HG03097 (cell line): ENCODE measurements around the gene ST3GAL2.
"Not testable (repeated sequence)": the region's sequence is repeated elsewhere in the genome, so short reads cannot be mapped to it uniquely, and the experiment has no call there.

Experiments
- ATAC-seq: cut with Tn5 transposase; IDR thresholded peaks from one replicate; pipeline ENCODE4 v1.9.1; 2021; ENCODE audit not compliant: unreplicated experiment, low FRiP score

Gene ST3GAL2

DNA sequence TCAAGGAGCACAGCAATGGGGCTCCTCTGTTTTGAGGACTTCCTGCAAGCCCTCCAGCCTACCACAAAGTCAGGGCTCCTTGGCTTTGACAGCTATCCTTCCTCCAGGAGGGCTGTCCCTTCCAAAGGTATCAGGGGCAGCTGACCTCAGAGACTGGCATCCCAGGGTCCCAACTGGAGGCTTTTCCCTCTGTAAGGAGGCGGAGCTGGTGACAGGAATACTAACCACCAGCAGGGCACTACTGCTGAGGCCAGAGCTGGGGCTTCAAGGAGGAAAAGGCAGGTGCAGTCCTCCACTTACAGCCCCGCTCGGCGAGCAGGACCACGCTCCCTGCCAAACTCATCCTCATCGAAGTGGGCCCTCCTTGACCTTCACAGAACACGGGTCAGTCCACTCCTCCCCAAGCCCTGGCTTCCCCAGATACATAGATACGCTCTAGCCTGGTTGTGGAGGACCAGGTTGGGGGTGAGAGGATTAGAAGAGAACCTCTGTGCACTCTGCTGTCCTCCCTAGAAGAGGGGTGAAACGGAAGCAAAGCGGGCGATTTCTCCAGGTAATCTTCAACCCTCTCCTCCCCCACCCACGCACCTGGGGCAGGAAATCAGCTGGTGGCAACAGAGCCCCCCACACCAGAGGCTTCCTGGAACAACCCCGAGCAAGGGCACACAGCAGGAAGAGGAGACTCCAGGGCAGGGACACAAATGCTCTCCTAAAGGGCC is 20.5 kb downstream of the ST3GAL2 start:
- no peak for ATAC-seq

DNA sequence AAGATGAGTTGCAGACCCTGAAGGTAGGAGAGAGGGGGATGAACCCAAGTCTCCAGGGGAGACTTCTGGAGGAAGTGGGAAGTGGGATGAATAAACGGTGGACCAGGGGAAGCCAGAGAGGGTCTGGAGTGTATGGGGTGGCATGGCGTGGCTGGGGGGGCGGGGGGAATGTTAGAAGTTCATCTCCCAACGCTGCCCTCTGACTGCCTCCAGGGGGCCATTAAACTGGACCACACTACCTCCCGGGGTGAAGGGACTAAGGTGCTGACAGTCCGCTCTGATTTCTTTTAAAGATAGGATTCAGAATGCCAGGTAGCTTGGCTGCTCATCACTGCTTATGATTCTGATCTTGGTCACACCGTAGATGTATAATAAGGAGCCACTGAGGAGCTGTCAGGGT is 21.2 kb downstream of the ST3GAL2 start:
- ATAC-seq = no peak

DNA sequence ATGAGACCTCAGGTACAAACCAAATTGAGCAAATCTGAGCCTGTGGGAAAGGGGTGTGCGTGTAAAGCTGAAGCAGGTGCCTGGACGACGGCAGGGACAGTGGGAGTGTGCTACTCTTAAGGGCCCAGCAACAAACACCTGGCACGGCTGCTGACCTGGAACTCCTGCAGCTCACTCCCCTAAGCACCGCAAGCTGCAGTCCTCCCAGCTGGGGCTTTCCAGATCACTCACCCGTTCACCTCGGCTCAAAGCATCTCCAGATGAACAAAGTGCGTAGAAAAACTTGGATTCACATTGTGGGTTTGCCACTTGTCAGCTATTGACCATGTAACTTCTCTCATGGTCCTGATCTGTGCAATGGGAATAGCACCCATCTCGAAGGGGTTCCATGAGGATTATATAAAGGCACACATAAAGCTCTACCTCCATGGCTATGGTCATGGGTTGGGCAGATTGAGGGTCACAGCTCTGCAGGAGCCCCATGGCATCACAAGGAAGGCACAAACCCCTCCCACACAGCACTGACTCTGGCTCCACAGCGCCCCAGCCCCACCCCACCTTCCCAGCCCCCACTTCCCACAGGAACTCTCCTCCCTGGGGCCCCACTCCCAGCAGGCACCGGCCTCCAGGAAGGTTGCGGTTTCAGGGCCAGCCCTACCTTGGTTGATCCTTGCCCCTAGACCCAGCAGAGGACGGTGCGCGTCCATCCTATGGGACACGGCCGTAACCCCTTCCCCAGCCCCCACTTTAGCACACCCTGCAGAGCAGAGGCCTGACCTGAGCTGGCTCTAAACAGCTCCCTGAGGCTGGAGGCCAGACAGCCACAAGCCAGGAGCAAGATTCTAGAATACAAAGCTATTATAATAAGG is 21.9 kb downstream of the ST3GAL2 start:
- ATAC-seq = no peak

DNA sequence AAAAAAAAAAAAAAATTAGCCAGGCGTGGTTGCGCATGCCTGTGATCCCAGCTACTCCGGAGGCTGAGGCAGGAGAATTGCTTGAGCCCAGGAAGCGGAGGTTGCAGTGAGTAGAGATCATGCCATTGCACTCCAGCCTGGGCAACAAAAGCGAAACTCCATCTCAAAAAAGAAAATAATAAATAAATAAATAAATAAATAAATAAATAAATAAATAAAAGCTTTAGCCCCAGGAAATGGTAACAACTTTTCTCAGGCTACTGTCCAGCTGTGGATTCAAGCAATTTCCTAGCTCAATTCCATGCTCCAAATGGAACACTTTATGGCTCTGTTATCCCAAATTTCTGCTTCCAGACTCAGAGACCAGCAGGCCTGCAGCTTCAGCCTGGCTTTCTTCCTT is 25.3 kb downstream of the ST3GAL2 start:
- not testable (repeated sequence) for ATAC-seq

DNA sequence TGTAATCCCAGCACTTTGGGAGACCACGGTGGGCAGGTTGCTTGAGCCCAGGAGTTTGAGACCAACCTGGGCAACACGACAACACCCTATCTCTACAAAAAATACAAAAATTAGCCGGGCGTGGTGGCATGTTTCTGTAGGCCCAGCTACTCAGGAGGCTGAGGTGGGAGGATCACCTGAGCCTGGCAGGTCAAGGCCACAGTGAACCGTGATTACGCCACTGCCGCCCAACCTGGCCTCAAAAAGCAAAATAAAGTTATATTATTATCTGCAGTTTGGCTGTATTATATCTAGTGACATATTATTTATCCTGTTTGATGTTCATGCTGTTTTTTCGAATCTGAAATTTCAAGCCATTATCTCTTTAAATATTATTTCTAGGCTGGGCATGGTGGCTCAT is 26.5 kb downstream of the ST3GAL2 start:
- no peak for ATAC-seq

DNA sequence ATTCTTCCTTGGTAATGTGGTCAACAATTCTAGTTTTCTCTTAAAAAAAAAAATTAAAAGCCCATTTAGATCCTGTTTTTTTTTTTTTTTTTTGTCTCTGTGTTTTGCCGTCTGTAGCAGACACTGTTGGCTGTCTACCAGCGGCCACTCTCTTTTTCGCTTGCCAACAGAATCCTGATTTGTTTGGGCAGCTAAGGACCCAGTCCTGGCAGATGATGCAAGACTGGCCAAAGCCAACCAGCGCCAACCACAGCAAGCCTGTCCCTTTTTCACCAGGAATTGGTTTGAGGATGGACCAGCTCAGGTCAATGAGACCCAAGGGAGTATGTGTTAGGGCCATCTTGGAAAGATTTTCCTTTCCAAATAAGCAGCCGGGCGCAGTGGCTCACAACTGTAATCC is 28.2 kb downstream of the ST3GAL2 start:
- ATAC-seq = no peak

DNA sequence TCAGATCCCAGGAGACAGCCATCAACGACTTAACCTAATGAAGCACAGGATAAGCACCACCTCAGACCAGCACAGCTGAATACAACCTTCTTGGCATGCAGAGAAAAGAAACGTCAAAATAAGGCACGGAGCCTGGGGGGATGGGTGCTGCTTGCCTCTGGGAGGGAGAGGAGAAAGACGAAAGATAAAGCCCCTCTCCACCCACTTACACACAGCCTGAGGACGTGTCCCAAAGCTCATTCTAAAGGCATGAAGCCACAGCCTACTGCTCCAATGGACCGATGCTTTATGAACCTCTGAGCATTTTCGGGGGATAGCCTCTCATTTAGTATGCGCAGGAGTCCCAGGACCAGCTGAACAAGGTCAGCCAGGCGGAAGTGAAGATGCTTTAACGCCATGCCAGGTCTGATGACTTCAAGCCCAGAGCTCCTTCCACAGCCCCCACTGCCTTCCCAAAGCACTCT is 31.1 kb downstream of the ST3GAL2 start:
- no peak for ATAC-seq

DNA sequence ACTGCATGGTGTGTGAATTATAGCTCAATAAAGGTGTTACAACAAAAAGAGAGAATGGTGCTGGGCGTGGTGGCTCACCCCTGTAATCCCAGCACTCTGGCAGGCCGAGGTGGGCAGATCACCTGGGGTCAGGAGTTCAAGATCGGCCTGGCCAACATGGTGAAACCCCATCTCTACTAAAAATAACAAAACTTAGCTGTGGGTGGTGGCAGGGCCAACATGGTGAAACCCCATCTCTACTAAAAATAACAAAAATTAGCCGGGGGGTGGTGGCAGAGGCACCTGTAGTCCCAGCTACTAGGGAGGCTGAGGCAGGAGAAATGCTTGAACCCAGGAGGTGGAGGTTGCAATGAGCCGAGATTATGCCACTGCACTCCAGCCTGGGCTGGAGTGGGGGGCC is 32.8 kb downstream of the ST3GAL2 start:
- ATAC-seq = not testable (repeated sequence)

DNA sequence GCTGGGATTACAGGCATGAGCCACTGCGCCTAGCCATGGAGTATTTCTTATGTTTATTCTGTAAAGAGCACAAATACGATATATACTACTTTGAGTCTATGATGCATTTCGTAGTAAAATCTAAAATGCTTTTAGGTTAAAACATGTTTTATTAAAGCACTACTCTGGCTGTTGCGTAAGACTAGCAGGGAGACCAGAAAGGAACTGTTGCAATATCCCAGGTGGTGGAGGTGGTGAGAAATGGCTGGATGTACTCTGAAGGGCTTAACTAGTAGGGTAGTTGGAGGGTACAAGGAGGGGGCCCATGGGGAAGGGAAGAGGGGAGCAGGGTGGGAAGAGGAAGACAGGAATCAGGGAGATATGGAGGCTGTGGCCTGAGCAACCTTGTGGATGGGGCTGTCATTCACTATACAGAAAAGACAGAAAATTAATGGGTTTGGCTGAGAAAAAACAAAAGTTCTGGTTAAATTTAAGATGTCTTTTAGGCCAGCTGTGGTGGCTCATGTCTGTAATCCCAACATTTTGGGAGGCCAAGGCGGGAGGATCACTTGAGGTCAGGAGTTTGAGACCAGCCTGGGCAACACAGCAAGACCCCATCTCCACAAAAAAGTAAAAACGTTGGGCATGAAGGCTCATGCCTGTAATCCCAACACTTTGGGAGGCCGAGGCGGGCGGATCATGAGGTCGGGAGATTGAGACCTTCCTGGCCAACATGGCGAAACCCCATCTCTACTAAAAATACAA is 35.8 kb downstream of the ST3GAL2 start:
- ATAC-seq = no peak

DNA sequence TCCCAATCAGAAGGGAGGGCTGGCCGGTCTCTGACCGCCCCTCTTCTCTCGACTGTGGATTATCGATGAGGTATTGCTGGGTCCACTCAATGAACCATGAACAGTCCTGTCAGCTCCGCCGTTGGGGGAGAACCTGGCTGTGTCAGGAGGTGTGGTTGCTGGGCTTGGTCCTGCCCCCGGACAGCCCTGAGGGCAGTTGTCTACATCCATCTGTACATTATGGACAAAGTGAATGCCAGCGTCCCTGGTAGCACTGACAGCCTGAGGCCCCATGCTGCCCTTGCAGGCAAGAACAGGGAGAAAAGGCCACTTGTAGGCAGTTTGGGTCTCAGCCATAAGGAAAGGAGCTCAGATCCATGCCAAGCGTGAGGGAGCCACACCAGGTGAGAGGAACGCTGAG is 38.9 kb downstream of the ST3GAL2 start:
- ATAC-seq = no peak

DNA sequence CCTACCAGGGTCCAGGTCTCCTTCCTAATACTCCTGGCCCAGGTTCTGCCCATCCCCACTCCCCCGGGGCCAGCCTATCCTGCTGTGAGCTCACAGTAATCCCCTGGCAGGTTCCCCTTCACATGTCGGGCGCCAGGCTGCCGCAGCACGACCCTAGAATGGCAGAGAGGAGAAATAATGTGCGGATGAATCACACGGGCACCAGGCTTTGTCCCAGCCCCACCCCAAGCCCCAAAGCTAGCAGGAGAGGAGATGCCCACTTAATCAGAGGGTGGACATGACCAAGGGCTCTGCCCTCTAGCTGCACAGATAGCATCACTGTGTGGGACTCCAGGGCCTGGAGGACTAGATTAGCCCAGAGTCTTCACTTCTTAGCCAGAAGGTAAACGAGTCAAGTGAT is 39.5 kb downstream of the ST3GAL2 start:
- ATAC-seq = no peak

DNA sequence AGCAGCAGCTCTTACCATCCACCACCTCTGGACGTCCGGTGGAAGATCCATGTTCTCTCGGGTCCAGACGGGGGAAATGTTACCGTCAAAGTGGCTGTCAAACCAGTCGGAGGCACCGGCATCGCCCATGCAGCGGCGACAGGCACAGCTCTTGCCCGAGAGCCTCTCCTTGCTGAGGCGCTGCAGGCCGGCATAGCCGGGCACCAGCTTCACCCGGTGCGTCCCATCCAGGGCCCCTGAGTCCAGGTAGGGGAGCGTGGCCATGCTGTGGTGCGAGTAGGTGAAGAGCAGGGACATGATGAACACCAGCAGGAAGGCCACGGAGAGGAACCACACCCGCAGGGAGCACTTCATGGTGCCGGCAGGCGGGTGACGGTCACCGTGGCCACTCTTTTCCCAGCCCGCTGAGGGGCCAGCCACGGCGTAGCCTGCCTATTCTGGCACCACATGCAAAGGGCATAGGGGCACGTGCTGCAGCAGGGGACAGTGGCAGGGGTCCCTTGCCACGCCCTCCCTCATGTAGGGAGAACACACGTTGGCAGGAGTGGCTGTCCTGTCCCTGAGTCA is 40.6 kb downstream of the ST3GAL2 start:
- ATAC-seq = no peak

DNA sequence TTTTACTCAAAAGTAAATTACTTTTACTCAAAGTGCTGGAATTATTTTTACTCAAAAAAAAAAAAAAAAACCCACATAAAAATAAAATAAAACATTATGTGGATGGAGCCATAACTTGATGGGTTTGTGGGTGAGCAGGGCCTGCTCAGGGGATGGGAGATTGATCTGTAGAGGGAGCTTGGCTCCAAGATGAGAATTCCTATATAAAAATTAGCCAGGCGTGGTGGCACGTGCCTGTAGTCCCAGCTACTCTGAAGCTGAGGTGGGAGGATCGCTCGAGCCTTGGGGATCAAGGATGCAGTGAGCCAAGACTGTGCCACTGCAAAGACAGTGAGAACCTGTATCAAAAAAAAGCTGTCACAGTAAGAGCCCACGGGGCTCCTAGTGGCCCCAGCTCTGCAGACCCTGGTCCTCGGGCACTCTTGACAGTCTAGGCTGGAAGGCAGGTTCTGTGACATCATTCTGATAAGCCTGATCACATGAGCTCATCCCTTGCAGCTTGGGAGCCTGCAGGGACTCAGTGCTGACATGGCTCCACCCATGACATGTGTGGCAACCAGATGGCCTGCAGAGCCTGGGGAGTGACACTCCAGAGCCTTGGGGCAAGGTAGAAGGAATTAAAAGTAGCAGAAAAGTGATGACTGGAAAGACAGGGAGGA is 42.5 kb downstream of the ST3GAL2 start:
- no peak for ATAC-seq

DNA sequence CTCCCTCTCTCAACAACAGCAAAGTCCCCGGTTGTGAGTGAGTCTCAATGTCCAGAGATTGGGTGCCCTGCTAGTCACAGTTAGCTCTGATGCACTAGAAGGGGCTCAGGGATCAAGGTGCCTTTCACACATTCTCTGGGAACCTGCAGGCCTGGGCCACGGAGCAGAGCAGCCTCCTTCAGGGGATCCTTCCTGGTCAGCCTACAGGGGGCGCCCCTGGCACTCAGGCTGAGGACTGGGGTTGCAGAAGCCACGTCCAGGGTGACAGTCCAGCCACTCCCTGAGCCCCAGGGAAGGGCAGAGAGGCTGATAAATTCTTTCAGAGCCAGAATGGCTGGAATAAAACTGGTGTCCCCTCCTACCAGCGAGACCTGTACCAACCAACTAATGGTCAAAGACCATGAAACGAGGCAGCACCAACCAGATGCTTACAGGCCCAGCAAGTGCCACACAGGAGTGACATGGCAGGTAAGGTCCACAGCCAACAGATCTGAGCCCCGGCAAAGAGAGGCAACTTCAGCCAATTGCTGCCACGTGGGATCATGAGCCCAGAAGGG is 43.5 kb downstream of the ST3GAL2 start:
- no peak for ATAC-seq

DNA sequence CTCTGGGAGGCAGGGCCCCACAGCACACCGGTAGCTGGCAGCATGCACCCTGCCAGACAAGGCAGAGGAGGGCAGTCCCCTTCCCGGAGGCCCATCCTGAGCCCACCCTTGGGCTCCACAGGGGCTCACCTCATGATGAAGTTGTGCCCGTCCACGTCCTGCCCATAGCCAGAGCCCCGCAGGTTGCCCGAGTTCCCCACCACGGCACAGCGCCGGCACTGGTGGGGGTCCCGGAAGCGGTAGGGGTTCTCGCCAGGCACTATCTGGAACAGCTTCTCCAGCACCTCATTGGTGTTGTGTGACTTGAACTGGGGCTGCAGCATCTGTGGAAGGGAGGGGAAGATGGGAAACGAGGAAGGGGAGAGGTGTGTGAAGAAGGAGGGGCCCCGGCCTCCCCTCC is 44.0 kb downstream of the ST3GAL2 start:
- no peak for ATAC-seq

DNA sequence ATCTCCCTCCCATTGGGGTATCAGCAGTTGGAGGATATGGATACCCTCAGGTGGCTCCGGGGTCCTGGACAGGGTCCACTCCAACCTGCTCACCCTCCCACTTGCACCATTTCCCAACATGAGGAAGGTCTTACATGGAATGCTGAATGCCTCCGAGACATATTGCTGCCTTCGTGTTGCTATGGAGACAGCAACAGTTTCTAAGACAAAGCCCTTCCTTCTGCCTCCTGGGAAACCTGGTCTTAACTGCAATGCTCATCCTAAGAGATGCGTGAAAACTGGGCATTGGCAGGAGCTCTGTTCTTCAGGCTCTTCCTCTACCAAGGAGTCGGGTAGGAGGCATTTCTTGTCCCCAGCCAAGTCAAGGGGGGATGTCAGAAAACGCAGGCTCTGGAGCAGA is 45.2 kb downstream of the ST3GAL2 start:
- ATAC-seq = no peak

DNA sequence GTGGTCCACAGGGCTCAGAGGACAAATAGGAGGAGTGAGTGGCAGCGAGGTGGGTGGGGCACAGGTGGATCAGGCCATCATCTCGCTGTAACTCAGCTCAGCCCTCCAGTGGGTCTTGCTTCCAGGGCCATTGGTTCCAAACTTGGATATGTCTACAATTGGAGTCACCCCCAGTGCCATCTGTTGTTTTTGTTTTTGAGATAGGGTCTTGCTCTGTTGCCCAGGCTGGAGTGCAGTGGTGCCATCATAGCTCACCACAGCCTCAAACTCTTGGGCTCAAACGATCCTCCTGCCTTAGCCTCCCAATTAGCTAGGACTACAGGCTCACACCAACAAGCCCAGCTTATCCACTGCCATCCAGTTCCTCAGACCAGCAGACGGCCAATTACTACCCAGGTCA is 46.3 kb downstream of the ST3GAL2 start:
- ATAC-seq = no peak

DNA sequence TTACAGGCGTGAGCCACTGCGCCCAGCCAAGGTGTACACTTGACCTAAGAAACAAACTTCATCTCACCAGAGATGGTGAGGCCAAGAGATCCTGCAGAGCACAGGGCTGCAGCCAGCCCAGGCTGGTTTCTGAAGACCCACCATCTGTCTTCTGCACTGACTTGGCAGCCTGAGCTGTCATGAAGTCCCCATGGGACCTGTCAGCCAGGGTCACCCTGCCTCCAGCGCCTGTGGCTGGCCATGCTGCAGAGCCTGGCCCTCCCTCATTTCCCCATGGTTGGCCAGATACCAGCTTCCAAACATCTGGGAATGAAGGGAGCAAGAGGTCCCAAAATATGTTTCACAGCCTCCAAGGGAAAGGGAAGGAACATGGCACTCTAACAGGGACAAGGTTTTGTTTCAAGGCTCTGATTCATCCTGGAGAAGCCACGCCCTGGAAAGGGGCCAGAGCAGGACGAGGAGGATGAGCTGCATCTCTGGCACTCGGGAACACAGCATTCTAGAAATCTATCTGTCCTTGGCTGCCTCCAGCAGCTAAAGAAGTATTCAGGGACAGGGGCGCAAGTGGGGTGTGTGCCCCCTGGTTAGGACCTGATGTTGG is 46.9 kb downstream of the ST3GAL2 start:
- ATAC-seq = no peak

DNA sequence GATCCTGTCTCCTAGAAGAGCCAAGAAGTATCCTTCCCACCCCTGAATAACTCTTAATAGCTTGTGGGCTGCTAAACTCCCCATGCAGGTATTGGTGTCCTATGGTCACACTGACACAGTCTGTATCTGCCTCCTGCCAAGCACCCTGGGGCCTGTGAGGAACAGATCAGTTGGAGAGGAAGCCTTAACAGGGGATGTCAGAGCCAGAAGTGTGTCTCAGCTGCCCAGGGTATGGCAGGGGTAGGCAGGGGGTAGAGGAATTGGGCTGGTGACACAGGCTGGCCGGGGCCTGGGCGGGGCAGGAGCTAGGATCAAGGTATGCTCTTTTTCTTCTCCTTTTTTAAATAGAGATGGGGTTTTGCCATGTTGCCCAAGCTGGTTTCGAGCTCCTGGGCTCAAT is 47.5 kb downstream of the ST3GAL2 start:
- no peak for ATAC-seq

DNA sequence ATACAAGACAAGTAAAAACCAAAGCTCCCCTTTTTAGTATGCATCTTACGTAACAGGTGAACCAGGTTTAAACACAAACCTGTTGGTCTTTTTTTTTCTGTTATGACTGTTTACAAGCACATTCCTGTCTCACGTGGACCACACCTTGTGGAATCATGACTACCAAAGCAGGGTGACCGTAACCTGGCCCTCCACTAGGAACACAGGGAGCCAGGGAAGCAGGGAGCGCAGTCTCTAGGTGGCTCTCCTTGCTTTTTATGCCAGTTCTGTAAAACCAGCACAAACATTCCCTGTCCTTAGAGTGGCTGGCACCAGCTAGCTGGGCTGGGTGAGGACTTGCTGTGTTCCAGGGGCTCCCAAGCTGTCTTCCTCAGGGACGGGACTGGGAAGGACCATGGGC is 48.1 kb downstream of the ST3GAL2 start:
- no peak for ATAC-seq
